ENCODE data around the gene RCAN1.
"Not testable (repeated sequence)": the region's sequence is repeated elsewhere in the genome, so short reads cannot be mapped to it uniquely, and the experiment has no call there.

- not testable (repeated sequence) for TF ChIP-seq CTCF (IDR thresholded peaks at IDR 0.05; ENCODE audit: insufficient read depth, low read depth, low read length); EZH2 (IDR thresholded peaks at IDR 0.05; ENCODE audit: insufficient read depth, low read length)
Measured at GRCh38 chr21:34604956-34605355, 10.0 kb downstream of the RCAN1 start.
